Type B pancreatic cell (in vitro differentiated cells): ENCODE measurements around the gene EIF4G3. TPM values are rescaled to one million over a fixed set of nuclear protein-coding genes. Genes with fewer than 3 reads are reported as not detected.

Experiments
- DNase-seq: peaks from one replicate; pipeline ENCODE4 v3.0.0; 2021; ENCODE audit warnings: mixed read lengths; ENCODE audit not compliant: unreplicated experiment; ENCODE audit errors: extremely low spot score
- H3K27ac Mint-ChIP-seq: 2 replicates; pipeline ENCODE4 v1.8.0; 2021; ENCODE audit warnings: mild to moderate bottlenecking, mixed read lengths
- H3K27me3 Mint-ChIP-seq: 2 replicates; pipeline ENCODE4 v1.8.0; 2021; ENCODE audit warnings: mixed read lengths
- H3K36me3 Mint-ChIP-seq: 2 replicates; pipeline ENCODE4 v1.8.0; 2021; ENCODE audit warnings: mixed read lengths
- H3K4me1 Mint-ChIP-seq: one replicate; pipeline ENCODE4 v1.8.0; 2021; ENCODE audit warnings: mixed read lengths; ENCODE audit not compliant: unreplicated experiment
- H3K4me3 Mint-ChIP-seq: 2 replicates; pipeline ENCODE4 v1.8.0; 2021; ENCODE audit warnings: mild to moderate bottlenecking, mixed read lengths
- H3K9me3 Mint-ChIP-seq: 2 replicates; pipeline ENCODE4 v1.8.0; 2021; ENCODE audit warnings: mixed read lengths
- total RNA-seq: library from RNA; stranded (reverse); gene quantifications from 2 replicates; pipeline ENCODE4 v1.2.1, GENCODE V29; 2021; ENCODE audit warnings: low replicate concordance
- TF ChIP-seq, protein P1 (sequence below): fragments of 200-600 bp; sonication (generic); conservative IDR thresholded peaks from 2 replicates; pipeline ENCODE4 v1.5.0; 2021; ENCODE audit warnings: antibody characterized with exemption, mild to moderate bottlenecking

The EIF4G3 gene
- total RNA-seq, 1 donor from 2014 or later, result 71.5 TPM

DNA sequence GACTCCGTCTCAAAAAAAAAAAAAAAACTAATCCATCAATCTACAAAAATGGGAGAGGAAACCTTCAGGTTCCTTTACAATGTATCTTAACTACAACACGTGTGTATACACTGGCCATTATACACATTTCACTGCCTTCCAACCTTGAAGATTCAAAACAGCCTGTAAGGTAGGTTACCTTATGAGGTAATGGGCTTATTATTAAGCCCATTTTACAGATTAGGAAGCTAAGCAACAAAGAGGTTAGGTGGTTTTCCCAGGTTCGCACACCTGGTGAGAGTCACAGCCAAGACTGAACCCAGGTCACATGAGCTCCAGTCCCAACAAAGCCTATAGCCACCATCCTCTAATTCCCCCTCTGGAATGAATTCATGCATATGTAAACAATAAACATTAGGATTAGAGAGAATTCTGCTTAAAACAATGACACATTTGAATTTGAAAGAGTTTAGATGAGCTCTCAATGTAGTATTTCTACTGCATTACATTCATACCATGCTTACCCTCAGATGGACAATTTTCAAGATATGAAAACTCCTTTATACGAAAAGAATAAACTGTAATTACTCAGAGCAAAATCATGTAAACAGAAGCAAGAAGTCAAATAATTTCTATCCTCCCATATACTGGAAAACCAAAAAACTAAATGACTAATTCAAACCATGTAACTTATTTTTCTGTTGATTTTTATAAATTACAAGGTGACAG, 54.8 kb downstream of the EIF4G3 start:
- DNase-seq, result no peak
- peaks cover 12% of the 10 kb centered on the region for H3K36me3 Mint-ChIP-seq
- H3K9me3 Mint-ChIP-seq, result no peaks in the 10 kb centered on the region
- TF ChIP-seq, protein P1, sequence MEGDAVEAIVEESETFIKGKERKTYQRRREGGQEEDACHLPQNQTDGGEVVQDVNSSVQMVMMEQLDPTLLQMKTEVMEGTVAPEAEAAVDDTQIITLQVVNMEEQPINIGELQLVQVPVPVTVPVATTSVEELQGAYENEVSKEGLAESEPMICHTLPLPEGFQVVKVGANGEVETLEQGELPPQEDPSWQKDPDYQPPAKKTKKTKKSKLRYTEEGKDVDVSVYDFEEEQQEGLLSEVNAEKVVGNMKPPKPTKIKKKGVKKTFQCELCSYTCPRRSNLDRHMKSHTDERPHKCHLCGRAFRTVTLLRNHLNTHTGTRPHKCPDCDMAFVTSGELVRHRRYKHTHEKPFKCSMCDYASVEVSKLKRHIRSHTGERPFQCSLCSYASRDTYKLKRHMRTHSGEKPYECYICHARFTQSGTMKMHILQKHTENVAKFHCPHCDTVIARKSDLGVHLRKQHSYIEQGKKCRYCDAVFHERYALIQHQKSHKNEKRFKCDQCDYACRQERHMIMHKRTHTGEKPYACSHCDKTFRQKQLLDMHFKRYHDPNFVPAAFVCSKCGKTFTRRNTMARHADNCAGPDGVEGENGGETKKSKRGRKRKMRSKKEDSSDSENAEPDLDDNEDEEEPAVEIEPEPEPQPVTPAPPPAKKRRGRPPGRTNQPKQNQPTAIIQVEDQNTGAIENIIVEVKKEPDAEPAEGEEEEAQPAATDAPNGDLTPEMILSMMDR, result no peak
- peaks cover 12% of the 10 kb centered on the region for H3K4me1 Mint-ChIP-seq
- no peak overlapping the region for H3K27ac Mint-ChIP-seq
- H3K4me3 Mint-ChIP-seq, result no peak overlapping the region
- no peaks in the 10 kb centered on the region for H3K27me3 Mint-ChIP-seq

DNA sequence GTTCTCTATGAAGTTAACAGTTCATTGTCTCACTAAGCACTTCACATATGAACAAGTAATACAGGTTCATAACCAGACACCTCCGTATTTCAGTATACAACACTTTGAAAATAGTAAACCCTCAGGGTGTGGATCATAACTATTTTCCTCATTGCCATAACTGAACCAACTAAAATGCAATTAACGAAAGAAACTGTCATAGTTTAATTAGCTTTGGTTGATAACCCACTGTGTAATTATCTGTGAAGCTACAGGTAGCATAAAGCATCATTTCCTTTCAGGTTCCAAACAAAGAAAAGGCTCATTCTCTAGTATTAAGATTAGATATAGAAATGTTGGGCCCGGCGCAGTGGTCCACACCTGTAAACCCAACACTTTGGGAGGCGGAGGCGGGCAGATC, 58.5 kb downstream of the EIF4G3 start:
- Mint-ChIP-seq H3K27me3 (no peaks in the 10 kb centered on the region), H3K27ac (peak overlapping the region; percentile 53), H3K4me3 (no peak overlapping the region), H3K4me1 (peaks cover 23% of the 10 kb centered on the region), H3K9me3 (no peaks in the 10 kb centered on the region), H3K36me3 (peaks cover 12% of the 10 kb centered on the region)
- TF ChIP-seq, protein P1, result no peak
- DNase-seq, result no peak

GRCh38 chr1:21117597-21118001, 59.1 kb downstream of the EIF4G3 start:
- Mint-ChIP-seq H3K4me1 (peaks cover 17% of the 10 kb centered on the region), H3K9me3 (no peaks in the 10 kb centered on the region), H3K36me3 (peaks cover 6% of the 10 kb centered on the region), H3K27ac (peak overlapping the region; percentile 53), H3K27me3 (no peaks in the 10 kb centered on the region), H3K4me3 (no peak overlapping the region)
- TF ChIP-seq, protein P1, result no peak
- no peak for DNase-seq

DNA sequence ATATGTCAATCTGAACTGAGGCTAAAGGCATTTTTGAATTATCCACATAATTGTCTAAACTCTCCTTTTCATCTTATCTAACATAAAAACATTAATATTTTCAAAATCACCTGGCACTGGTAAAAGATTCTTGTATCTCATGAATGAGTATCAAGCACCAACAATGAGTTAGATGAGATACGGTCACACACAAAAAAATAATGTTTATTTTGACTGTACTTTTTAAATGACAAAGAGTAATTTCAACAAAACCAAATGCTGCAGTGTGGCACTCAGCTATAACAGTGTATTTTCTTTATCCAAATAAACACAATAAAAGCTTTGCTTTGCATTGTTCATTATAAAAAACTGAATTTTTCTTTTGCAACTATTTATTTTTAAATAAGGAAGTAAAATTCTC, 59.5 kb downstream of the EIF4G3 start:
- TF ChIP-seq, protein P1, result no peak
- no peak overlapping the region for H3K4me3 Mint-ChIP-seq

GRCh38 chr1:21115098-21115760, 61.5 kb downstream of the EIF4G3 start:
- no peak for DNase-seq
- Mint-ChIP-seq H3K4me3 (no peak overlapping the region), H3K4me1 (peaks cover 16% of the 10 kb centered on the region), H3K9me3 (no peaks in the 10 kb centered on the region), H3K27ac (peak overlapping the region; percentile 38), H3K36me3 (peaks cover 5% of the 10 kb centered on the region), H3K27me3 (no peaks in the 10 kb centered on the region)
- TF ChIP-seq, protein P1, result no peak

More for the DNA sequence above, 59.5 kb downstream of the EIF4G3 start:
- Mint-ChIP-seq H3K27ac (no peak overlapping the region), H3K27me3 (no peaks in the 10 kb centered on the region), H3K4me1 (peaks cover 16% of the 10 kb centered on the region), H3K9me3 (no peaks in the 10 kb centered on the region), H3K36me3 (peaks cover 5% of the 10 kb centered on the region)
- DNase-seq, result no peak
